NOMO-1 treated with DMSO at 0.1 percent for 48 hours (cell line): ENCODE measurements around the gene ZFP64.
A peak's percentile ranks its signal among the peaks of the same experiment; 100 is the strongest.
"Not testable (repeated sequence)": the region's sequence is repeated elsewhere in the genome, so short reads cannot be mapped to it uniquely, and the experiment has no call there.

Experiments
- DNase-seq: peaks from one replicate; lab custom pipeline; 2025; ENCODE audit not compliant: unreplicated experiment; lab: John Stamatoyannopoulos, UW

The ZFP64 gene

DNA sequence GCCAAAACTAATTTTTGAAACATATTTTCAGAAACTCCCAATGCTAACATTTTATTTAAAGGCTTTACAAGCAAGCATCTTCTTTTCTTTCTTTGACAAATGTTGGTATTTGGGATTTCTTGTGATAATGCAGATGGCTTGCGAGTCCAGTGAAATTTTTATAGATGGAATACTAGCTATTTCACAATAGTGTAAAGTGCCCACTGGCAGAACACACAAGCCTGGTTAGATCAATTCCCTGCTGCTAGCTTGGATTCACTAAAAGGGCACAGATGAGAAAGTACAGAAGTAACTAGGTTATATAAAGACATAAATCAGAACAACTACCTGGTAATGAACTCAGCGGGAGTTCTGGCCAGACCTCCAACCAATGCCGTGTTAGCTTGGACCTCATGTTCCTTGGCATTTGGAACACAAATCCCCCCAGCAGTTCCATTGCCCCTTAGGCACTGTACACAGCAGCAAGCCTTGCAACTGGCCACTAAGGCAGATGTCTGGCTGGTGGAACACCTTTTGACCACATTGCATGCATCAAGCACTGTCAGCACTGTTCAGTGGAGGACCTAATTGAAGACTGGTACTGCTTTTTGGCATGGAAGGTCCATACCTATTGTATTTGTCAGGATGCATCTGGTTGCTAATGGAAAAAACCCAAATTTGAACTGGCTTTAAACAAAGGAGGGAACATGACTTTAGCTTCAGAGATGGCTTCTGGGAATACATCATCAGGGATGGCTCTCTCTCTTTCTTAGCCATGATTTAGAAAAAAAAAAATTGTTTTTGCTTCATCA is 15.6 kb upstream of the ZFP64 start:
- DNase-seq = no peak

DNA sequence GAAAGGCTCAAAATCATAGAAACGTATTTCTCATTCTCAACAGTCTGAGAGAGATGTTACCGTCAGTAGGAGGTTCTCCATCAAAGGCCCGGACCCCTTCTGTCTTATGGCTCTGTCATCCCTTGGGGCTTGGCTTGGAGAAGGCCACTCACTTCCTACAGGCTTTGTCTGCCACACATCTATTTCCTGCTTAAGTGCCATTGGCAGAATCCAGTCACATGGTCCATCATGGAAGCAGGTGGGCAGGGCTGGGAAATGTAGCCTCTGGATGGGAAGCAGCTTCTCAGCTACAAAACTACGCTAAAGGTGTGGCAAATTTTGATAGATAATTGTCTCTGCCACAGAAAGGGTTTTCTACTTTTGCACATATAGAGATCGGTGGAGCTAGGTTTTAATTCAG is 12.6 kb upstream of the ZFP64 start:
- DNase-seq = no peak

GRCh38 chr20:52201395-52201794 is 9.8 kb upstream of the ZFP64 start:
- no peak for DNase-seq

DNA sequence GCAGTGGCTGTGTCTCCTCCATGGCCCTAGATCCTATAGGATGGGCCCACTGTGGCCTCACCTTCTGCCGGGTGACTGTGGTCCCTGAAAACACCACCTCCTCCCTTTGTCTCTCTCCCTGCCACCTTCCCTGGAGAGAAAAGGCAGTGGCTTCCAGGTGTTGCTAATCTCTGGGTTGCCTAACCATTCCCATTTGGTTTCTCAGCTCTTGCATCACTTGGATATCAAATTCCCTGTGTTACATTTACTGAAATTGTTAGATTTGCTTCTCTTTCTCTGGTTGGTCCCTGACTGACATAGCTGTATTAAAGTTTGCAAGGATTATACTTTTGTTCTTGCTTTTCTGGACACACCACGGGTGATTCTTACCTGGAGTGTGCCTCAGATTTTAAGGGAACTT is 9.3 kb upstream of the ZFP64 start:
- no peak for DNase-seq

- no peak for DNase-seq
Measured at GRCh38 chr20:52196845-52197244, 5.3 kb upstream of the ZFP64 start.

- no peak for DNase-seq
Measured at GRCh38 chr20:52193886-52194545, 2.4 kb upstream of the ZFP64 start.

- DNase-seq = no peak
Measured at GRCh38 chr20:52193133-52193532, 1.6 kb upstream of the ZFP64 start.

DNA sequence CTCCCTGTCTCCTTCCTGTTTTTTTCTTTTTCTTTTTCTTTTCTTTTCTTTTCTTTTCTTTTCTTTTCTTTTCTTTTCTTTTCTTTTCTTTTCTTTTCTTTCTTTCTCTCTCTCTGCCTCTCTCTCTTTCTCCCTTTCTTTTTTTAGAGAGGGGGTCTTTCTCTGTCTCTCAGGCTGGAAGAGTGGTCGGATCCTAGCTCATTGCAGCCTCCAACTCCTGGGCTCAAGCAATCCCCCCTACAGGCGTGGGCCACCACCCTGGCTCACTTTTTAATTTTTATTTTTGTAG is 1.1 kb upstream of the ZFP64 start:
- not testable (repeated sequence) for DNase-seq

GRCh38 chr20:52191916-52192718 is 538 bp upstream of the ZFP64 start:
- peak; percentile 52 for DNase-seq

DNA sequence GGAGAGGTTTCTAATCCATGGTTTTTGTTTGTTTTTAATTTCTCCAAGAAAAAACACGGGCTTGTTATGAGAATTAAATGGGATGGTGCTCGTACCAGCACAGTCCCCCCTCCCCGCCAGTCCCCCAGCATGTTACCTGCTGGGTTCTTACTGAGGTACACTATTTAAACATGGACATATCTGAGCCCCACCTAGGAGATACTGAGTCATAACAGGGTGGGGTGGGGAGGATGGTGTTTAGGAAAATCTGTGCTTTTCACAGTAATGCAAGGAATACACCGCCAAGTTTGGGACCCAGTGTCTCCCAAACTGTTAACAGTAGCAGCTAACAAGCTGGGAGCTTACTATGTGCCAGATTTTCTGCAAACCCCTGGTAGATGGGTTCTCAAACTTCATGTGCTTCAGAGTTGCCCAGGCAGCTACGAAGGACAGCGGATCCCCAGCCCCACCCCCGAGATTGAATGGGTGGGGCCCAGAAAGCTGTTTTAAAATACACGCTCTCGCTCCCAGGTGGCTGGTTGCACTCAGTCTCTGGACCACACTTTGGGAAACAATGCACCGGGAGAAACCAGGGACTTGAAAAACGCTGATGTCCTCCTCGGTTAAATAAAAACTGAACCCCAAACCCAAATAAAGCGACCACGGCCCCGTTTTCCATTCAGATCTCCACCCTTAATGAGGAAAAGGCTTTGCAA is 995 bp downstream of the ZFP64 start:
- peak; percentile 43 for DNase-seq

DNA sequence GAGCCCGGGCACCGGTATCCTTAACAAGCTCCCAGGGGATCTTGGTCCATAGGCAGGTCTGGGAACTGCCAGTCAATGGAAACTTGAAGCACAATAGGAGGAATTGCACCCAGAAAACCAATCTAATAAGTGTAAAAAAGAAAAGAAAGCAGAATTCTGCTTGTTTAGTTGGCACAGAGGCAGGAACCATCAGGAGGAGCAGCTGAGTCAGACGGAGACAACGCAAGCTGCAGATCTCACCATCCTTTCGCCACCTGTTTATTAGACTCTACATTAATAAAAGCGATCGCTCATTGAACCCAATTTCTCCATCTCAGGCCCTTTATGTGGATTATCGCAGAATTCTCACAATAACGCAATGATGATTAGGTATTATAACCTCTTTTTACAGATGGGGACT is 9.8 kb downstream of the ZFP64 start:
- no peak for DNase-seq

- DNase-seq = no peak
Measured at GRCh38 chr20:52180180-52180840, 11.3 kb downstream of the ZFP64 start.

DNA sequence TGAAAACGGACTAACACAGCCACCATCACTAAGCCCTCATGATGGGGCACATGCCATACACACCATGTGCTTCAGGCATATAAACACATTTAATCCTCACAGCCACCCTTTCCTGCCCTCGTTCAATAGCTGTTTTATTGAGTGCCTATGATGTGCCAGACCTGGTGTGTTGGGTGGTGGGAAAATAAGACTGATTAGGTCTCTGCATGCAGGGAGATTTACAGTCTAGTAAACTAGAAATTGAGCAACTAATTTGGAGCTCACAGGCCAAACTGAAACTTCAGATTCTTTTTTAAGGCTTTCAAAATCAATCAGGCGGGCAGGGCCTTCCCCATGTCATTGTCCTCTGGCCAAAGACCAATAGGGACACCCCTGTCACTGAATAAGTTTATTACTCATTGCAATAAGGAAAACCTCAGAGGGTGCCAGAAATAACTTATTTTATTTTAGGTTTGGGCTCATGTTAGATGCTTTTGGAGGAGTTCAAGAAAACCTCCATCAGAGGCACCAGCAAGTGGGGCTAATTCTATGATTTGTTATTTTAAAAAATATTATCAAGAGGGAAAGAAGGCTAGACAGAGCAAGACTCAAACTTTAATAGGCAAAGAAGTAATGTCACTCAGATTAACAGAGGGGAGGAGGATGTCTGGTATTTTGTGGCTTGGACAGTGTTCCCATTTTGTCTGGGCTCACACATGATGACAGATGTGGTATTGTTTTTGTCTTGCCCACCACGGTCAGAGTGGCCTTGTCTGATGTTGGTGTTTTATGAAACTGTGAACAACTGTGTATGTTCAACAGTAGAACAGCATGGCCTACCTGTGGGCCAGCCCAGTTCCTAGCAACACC is 12.0 kb downstream of the ZFP64 start:
- DNase-seq = peak; percentile 63

- no peak for DNase-seq
Measured at GRCh38 chr20:52178691-52179090, 12.9 kb downstream of the ZFP64 start.

GRCh38 chr20:52175840-52176239 is 15.7 kb downstream of the ZFP64 start:
- no peak for DNase-seq

GRCh38 chr20:52172392-52173047 is 19.1 kb downstream of the ZFP64 start:
- no peak for DNase-seq

DNA sequence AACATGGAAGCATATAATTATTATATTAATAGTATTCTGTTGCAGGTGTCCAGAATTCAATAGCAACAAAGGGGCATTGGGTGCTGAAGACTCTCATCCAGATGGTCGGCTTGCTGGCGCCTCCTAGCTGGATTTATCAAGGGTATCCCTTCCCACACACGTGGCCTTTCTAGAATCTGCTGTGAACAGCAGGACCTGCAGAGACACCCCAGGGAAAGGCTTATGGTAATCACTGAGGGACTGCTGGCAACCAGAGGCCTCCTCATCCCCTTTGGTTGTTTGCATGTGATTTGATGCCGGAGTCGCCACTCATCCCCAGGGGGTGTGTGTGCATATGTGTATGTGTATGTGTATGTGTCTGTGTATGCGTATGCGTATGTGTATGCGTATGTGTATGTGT is 20.6 kb downstream of the ZFP64 start:
- DNase-seq = no peak

- DNase-seq = no peak
Measured at GRCh38 chr20:52168116-52168515, 23.5 kb downstream of the ZFP64 start.

GRCh38 chr20:52167232-52167840 is 24.2 kb downstream of the ZFP64 start:
- no peak for DNase-seq
